ENCODE data around the gene EMC8. TPM values are rescaled to one million over a fixed set of nuclear protein-coding genes. Genes with fewer than 3 reads are reported as not detected.

The EMC8 gene
- total RNA-seq, 1 experiment from 2014 or later: 24.2 TPM

- H3K9me2 ChIP-seq (replicated peaks; ENCODE audit: insufficient read depth, low read length): no peaks in the 10 kb centered on the region
- no peak overlapping the region for H3K4me3 ChIP-seq (ENCODE audit: low read length)
- no peak overlapping the region for H3K4me2 ChIP-seq (ENCODE audit: low read depth, low read length, poor library complexity, severe bottlenecking)
- peaks cover 22% of the 10 kb centered on the region; the same call in 1 of the 2 replicates for H4K20me1 ChIP-seq (ENCODE audit: insufficient read depth, low read depth, low read length)
- no peak overlapping the region for H3K9ac ChIP-seq (ENCODE audit: low read length)
- DNase-seq: no peak
- H3K79me2 ChIP-seq (ENCODE audit: low read length): peaks cover 8% of the 10 kb centered on the region; the same call in 1 of the 2 replicates
- H3K36me3 ChIP-seq (ENCODE audit: insufficient read depth, low read length): no peaks in the 10 kb centered on the region; the same call in 1 of the 2 replicates
- no peaks in the 10 kb centered on the region for H3K4me1 ChIP-seq (ENCODE audit: low read length)
- H2AFZ ChIP-seq (ENCODE audit: low read length): no peak overlapping the region
- H3K27me3 ChIP-seq (ENCODE audit: low read length): no peaks in the 10 kb centered on the region
- no peaks in the 10 kb centered on the region for H3K9me3 ChIP-seq (ENCODE audit: low read length)
- no peak overlapping the region for H3K27ac ChIP-seq (ENCODE audit: low read length)
Observed at GRCh38 chr16:85781695-85782370, 17.5 kb downstream of the EMC8 start.

DNA sequence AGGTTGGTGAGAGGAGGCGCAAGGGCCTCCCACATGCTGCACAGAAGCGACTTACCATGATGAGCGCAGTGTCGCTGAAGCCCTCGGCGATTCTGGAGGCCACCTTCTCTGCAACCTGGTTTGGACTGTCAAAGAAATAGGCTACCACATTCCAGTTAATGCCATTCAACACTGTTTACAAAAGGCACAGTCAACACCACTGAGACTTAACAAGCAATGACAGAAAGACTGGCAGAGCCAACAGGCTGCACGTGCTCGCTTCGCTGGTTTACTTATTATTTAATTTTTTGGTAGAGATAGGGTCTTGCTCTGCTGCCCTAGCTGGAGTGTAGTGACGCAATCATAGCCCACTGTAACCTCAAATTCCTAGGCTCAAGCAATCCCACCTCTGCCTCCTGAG, 18.2 kb downstream of the EMC8 start:
- H3K9ac ChIP-seq (ENCODE audit: low read length): no peak overlapping the region
- H3K9me3 ChIP-seq (ENCODE audit: low read length): no peaks in the 10 kb centered on the region
- no peak overlapping the region for H3K27ac ChIP-seq (ENCODE audit: low read length)
- H3K4me1 ChIP-seq (ENCODE audit: low read length): no peaks in the 10 kb centered on the region
- no peak overlapping the region for H2AFZ ChIP-seq (ENCODE audit: low read length)
- H4K20me1 ChIP-seq (ENCODE audit: insufficient read depth, low read depth, low read length): peaks cover 19% of the 10 kb centered on the region; the same call in 1 of the 2 replicates
- H3K4me2 ChIP-seq (ENCODE audit: low read depth, low read length, poor library complexity, severe bottlenecking): no peak overlapping the region
- no peaks in the 10 kb centered on the region; the same call in 1 of the 2 replicates for H3K36me3 ChIP-seq (ENCODE audit: insufficient read depth, low read length)
- no peaks in the 10 kb centered on the region for H3K27me3 ChIP-seq (ENCODE audit: low read length)
- H3K4me3 ChIP-seq (ENCODE audit: low read length): no peak overlapping the region
- no peaks in the 10 kb centered on the region for H3K9me2 ChIP-seq (replicated peaks; ENCODE audit: insufficient read depth, low read length)
- no peak for DNase-seq
- H3K79me2 ChIP-seq (ENCODE audit: low read length): peaks cover 5% of the 10 kb centered on the region; the same call in 1 of the 2 replicates

DNA sequence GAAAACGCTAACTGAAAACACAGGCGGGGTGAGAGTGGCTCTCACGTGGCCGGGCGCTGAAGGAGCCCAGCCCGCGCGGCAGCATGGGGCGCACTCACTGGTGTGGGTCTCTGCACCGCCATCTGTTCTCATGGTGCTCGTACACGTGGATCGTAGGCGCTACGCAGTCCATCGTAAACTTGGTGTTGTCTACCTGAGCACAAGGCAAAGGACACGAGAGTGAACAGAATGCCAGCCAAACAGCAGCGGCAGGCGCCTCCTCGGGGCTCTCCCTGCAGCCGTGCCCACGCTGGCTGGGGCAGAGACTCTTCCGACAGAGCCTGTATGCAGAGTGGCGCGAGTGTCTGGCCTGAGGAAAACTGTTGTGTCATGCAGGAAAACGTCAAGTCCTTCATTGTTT, 19.1 kb downstream of the EMC8 start:
- H3K9me3 ChIP-seq (ENCODE audit: low read length): no peaks in the 10 kb centered on the region
- peaks cover 14% of the 10 kb centered on the region; the same call in 1 of the 2 replicates for H4K20me1 ChIP-seq (ENCODE audit: insufficient read depth, low read depth, low read length)
- H3K4me3 ChIP-seq (ENCODE audit: low read length): no peak overlapping the region
- no peak overlapping the region for H3K9ac ChIP-seq (ENCODE audit: low read length)
- no peaks in the 10 kb centered on the region for H3K4me1 ChIP-seq (ENCODE audit: low read length)
- no peak overlapping the region for H2AFZ ChIP-seq (ENCODE audit: low read length)
- no peaks in the 10 kb centered on the region for H3K27me3 ChIP-seq (ENCODE audit: low read length)
- no peak overlapping the region for H3K4me2 ChIP-seq (ENCODE audit: low read depth, low read length, poor library complexity, severe bottlenecking)
- no peaks in the 10 kb centered on the region for H3K9me2 ChIP-seq (replicated peaks; ENCODE audit: insufficient read depth, low read length)
- DNase-seq: no peak
- no peaks in the 10 kb centered on the region; the same call in 1 of the 2 replicates for H3K36me3 ChIP-seq (ENCODE audit: insufficient read depth, low read length)
- peaks cover 5% of the 10 kb centered on the region; the same call in 1 of the 2 replicates for H3K79me2 ChIP-seq (ENCODE audit: low read length)
- H3K27ac ChIP-seq (ENCODE audit: low read length): no peak overlapping the region

- no peaks in the 10 kb centered on the region for H3K9me2 ChIP-seq (replicated peaks; ENCODE audit: insufficient read depth, low read length)
- no peak overlapping the region for H3K9ac ChIP-seq (ENCODE audit: low read length)
- no peaks in the 10 kb centered on the region for H3K9me3 ChIP-seq (ENCODE audit: low read length)
- H2AFZ ChIP-seq (ENCODE audit: low read length): no peak overlapping the region
- H3K4me3 ChIP-seq (ENCODE audit: low read length): no peak overlapping the region
- H3K27me3 ChIP-seq (ENCODE audit: low read length): no peaks in the 10 kb centered on the region
- no peak overlapping the region for H3K4me2 ChIP-seq (ENCODE audit: low read depth, low read length, poor library complexity, severe bottlenecking)
- no peaks in the 10 kb centered on the region; the same call in 1 of the 2 replicates for H3K36me3 ChIP-seq (ENCODE audit: insufficient read depth, low read length)
- H3K79me2 ChIP-seq (ENCODE audit: low read length): peaks cover 5% of the 10 kb centered on the region; the same call in 1 of the 2 replicates
- no peak overlapping the region for H3K27ac ChIP-seq (ENCODE audit: low read length)
- no peaks in the 10 kb centered on the region for H3K4me1 ChIP-seq (ENCODE audit: low read length)
- peaks cover 14% of the 10 kb centered on the region; the same call in 1 of the 2 replicates for H4K20me1 ChIP-seq (ENCODE audit: insufficient read depth, low read depth, low read length)
- DNase-seq: no peak
Observed at GRCh38 chr16:85778873-85779272, 20.5 kb downstream of the EMC8 start.

DNA sequence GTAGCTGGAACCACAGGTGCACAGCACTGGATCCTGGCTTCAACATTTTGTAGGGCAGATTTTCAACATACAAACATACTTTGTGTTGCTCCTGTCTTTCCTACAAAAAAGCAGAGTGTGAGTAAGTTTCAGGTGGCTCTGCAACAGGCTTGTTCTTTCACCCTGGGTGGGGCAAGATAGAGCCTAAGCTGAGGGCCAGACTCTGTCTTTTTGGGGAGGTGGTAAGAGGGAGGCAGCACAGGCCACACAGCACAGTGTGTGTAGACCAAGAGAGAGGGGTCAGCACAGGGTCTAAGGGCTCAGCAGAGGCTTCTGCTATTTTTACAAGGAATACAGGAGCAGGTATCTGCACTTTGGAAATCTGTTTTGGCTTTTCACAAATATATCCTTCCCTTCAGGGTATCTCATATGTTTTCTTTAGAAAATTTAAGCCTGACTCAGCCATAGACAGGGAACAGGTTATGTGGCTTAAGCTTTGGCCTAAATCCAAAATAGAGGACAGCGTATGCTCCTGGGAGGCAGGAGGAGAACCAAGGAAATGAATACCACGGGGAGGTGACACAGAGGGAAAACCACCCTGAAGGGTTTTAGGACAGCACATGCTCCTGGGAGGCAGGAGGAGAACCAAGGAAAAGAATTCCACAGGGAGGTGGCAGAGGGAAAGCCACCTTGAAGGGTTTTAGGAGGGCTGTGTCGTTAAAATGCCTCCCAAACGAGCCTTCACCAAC, 21.6 kb downstream of the EMC8 start:
- no peaks in the 10 kb centered on the region for H3K4me1 ChIP-seq (ENCODE audit: low read length)
- no peak overlapping the region for H3K4me2 ChIP-seq (ENCODE audit: low read depth, low read length, poor library complexity, severe bottlenecking)
- H3K4me3 ChIP-seq (ENCODE audit: low read length): no peak overlapping the region
- H3K9me2 ChIP-seq (replicated peaks; ENCODE audit: insufficient read depth, low read length): no peaks in the 10 kb centered on the region
- no peak overlapping the region for H2AFZ ChIP-seq (ENCODE audit: low read length)
- no peaks in the 10 kb centered on the region; the same call in 1 of the 2 replicates for H3K36me3 ChIP-seq (ENCODE audit: insufficient read depth, low read length)
- no peak overlapping the region for H3K9ac ChIP-seq (ENCODE audit: low read length)
- no peaks in the 10 kb centered on the region for H3K79me2 ChIP-seq (ENCODE audit: low read length)
- no peaks in the 10 kb centered on the region for H3K9me3 ChIP-seq (ENCODE audit: low read length)
- H4K20me1 ChIP-seq (ENCODE audit: insufficient read depth, low read depth, low read length): peaks cover 13% of the 10 kb centered on the region; the same call in 1 of the 2 replicates
- DNase-seq: no peak
- H3K27me3 ChIP-seq (ENCODE audit: low read length): no peaks in the 10 kb centered on the region
- no peak overlapping the region for H3K27ac ChIP-seq (ENCODE audit: low read length)

DNA sequence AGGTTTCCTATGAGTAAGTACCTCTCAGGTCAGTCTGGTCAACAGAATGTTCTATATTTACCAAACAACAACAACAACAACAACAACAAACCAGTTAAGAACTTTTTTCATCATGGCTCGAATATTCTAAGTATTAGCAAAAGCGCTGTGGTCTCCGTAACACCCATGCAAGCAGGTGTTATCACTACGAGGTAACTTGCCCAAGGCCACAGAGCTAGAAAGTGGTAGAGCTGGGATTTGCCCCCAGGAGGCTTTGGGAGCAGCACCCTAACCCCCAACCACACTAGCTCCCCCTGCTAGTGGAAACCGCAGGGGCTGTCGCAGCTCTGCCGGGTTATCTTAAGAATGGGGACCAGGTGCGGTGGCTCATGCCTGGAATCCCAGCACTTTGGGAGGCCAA, 24.5 kb downstream of the EMC8 start:
- H3K79me2 ChIP-seq (ENCODE audit: low read length): no peaks in the 10 kb centered on the region
- no peaks in the 10 kb centered on the region for H4K20me1 ChIP-seq (ENCODE audit: insufficient read depth, low read depth, low read length)
- H3K27ac ChIP-seq (ENCODE audit: low read length): no peak overlapping the region
- no peak overlapping the region for H3K4me3 ChIP-seq (ENCODE audit: low read length)
- H3K9me3 ChIP-seq (ENCODE audit: low read length): no peaks in the 10 kb centered on the region
- H3K4me1 ChIP-seq (ENCODE audit: low read length): no peaks in the 10 kb centered on the region
- no peaks in the 10 kb centered on the region for H3K36me3 ChIP-seq (ENCODE audit: insufficient read depth, low read length)
- no peaks in the 10 kb centered on the region for H3K27me3 ChIP-seq (ENCODE audit: low read length)
- no peak overlapping the region for H2AFZ ChIP-seq (ENCODE audit: low read length)
- H3K4me2 ChIP-seq (ENCODE audit: low read depth, low read length, poor library complexity, severe bottlenecking): no peak overlapping the region
- no peaks in the 10 kb centered on the region for H3K9me2 ChIP-seq (replicated peaks; ENCODE audit: insufficient read depth, low read length)
- H3K9ac ChIP-seq (ENCODE audit: low read length): no peak overlapping the region
- no peak for DNase-seq

GRCh38 chr16:85774136-85774535, 25.2 kb downstream of the EMC8 start:
- H3K27ac ChIP-seq (ENCODE audit: low read length): no peak overlapping the region
- no peaks in the 10 kb centered on the region for H3K4me1 ChIP-seq (ENCODE audit: low read length)
- H4K20me1 ChIP-seq (ENCODE audit: insufficient read depth, low read depth, low read length): no peaks in the 10 kb centered on the region
- no peaks in the 10 kb centered on the region for H3K9me2 ChIP-seq (replicated peaks; ENCODE audit: insufficient read depth, low read length)
- no peaks in the 10 kb centered on the region for H3K36me3 ChIP-seq (ENCODE audit: insufficient read depth, low read length)
- no peaks in the 10 kb centered on the region for H3K79me2 ChIP-seq (ENCODE audit: low read length)
- H3K9me3 ChIP-seq (ENCODE audit: low read length): no peaks in the 10 kb centered on the region
- H3K27me3 ChIP-seq (ENCODE audit: low read length): no peaks in the 10 kb centered on the region
- H3K4me3 ChIP-seq (ENCODE audit: low read length): no peak overlapping the region
- DNase-seq: no peak
- no peak overlapping the region for H3K4me2 ChIP-seq (ENCODE audit: low read depth, low read length, poor library complexity, severe bottlenecking)
- no peak overlapping the region for H3K9ac ChIP-seq (ENCODE audit: low read length)
- no peak overlapping the region for H2AFZ ChIP-seq (ENCODE audit: low read length)

DNA sequence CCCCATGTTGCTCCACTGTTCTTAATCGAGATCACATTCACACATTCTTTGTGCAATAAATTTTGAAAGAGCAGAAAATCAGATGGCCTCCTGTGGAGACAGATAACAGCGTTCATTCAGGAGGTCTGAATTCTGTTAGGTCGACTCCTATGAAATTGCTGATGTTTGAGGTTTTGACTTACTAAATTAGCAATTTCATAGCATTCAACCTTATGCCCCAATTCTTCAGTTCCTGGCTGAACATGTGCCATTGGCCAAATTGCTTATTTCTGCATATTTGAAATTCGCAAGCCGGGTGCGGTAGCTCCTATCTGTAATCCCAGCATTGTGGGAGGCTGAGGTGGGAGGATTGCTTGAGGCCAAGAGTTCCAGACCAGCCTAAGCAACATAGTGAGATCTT, 26.3 kb downstream of the EMC8 start:
- no peak for DNase-seq
- H3K9me2 ChIP-seq (replicated peaks; ENCODE audit: insufficient read depth, low read length): no peaks in the 10 kb centered on the region
- H3K36me3 ChIP-seq (ENCODE audit: insufficient read depth, low read length): no peaks in the 10 kb centered on the region
- H3K9me3 ChIP-seq (ENCODE audit: low read length): no peaks in the 10 kb centered on the region
- no peak overlapping the region for H2AFZ ChIP-seq (ENCODE audit: low read length)
- H3K9ac ChIP-seq (ENCODE audit: low read length): no peak overlapping the region
- no peaks in the 10 kb centered on the region for H4K20me1 ChIP-seq (ENCODE audit: insufficient read depth, low read depth, low read length)
- no peaks in the 10 kb centered on the region for H3K27me3 ChIP-seq (ENCODE audit: low read length)
- H3K79me2 ChIP-seq (ENCODE audit: low read length): no peaks in the 10 kb centered on the region
- no peak overlapping the region for H3K4me2 ChIP-seq (ENCODE audit: low read depth, low read length, poor library complexity, severe bottlenecking)
- H3K27ac ChIP-seq (ENCODE audit: low read length): no peak overlapping the region
- H3K4me3 ChIP-seq (ENCODE audit: low read length): no peak overlapping the region
- no peaks in the 10 kb centered on the region for H3K4me1 ChIP-seq (ENCODE audit: low read length)

Measured in Karpas-422 (cell line).